NCI-H1436 treated with DMSO at 0.1 percent for 48 hours (cell line): ENCODE data around the gene JMJD6.
A peak's percentile ranks its signal among the peaks of the same experiment; 100 is the strongest.
"Not testable (repeated sequence)": the region's sequence is repeated elsewhere in the genome, so short reads cannot be mapped to it uniquely, and the experiment has no call there.

Experiments
- DNase-seq: peaks from one replicate; lab custom pipeline; 2025; lab: John Stamatoyannopoulos, UW

Gene JMJD6

GRCh38 chr17:76716146-76716838 lies 10.1 kb downstream of the JMJD6 start:
- no peak for DNase-seq

- DNase-seq, result no peak
Measured at GRCh38 chr17:76715496-76715830, 10.9 kb downstream of the JMJD6 start.

GRCh38 chr17:76714822-76715495 lies 11.4 kb downstream of the JMJD6 start:
- no peak for DNase-seq

DNA sequence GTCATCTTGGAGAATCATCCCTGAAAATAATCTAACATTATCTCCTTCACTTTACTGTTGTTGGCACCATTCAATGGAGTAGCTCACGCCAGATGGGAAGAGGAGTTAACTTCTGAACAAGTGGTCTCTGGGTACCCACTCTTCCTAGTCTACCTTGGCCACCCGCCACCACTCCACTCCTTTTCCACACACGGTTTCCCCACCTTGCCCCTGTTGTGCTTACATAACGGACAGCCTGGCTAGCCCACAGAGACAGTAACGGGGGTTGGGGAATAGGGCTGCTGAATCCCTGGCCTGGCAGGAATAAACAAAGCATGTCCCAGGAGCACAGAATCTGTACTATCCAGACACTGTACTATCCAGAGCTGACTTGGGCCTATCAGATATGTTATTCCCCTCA lies 12.1 kb downstream of the JMJD6 start:
- DNase-seq, result no peak

DNA sequence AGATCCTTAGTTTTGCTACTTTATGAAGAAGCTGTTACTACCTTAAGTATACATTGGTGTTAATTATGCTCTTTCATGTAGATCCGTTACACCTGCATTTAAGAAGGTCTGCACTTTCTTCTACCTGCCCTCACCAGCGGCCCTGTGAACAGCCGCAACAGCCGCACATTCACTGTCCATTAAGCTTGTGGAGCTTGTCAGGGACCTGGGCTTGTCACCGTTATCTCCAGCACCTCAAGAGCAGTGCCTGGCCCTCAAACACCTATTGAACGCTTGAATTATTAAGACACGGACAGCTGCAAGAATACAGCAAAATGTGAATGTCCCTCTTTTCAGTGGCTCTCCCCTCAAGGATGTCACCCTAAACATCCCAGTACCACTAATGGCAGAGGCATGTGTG lies 12.6 kb downstream of the JMJD6 start:
- DNase-seq, result no peak

DNA sequence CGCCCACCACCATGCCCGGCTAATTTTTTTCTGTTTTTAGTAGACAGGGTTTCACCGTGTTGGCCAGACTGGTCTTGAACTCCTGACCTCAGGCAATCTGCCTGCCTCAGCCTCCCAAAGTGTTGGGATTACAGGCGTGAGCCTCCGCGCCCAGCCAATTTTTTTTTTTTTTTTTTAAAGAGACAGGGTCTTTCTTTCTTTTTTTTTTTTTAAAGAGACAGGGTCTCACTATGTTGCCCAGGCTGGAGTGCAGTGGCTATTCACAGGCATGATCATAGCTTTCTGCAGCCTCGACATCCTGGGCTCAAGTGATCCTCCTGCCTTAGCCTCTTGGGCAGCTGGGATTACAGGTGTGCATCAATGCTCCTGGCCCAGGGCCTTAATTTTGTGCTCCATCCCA lies 14.1 kb downstream of the JMJD6 start:
- not testable (repeated sequence) for DNase-seq

DNA sequence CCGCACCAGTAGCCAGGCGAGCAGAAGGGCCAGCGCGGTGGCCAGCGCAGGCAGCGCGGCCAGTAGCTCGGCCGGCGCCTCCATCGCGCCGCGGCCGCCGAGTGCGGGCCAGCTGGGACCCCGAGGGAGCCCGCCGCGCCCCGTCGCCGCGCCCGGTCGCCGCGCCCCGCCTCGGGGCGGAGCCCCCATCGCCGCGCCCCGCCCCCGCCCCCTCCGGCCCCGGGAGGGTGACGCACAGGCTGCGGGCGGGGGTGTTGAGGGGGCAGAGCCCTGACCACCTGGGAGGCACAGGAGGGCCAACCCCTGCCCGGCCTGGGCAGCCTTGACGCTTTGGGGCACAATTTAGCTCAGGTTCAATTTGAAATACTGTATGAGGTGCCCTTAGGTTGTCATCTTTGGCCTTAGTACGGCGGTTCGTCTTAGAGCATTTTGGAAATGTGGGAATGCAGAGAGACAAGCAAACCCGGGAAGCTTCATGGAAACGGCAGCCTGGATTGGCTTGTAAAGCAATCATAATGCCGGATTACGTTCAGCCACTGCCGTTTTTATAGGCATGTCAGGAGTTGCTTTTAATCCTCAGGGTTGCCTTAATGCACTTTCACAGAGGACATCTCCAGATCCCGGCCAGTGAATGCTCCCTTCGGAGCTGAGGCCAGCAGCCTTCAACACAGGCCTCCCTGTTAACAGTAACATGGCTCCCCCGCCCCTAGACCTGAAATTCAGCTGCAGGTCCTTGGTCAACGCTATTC lies 15.4 kb downstream of the JMJD6 start, which contains the start of gene MXRA7:
Gene MXRA7 (minus strand): TSS at position 103 of the 749 bp plus-strand sequence. CDS start 19 bp downstream, at position 84.
- DNase-seq, result no peak

GRCh38 chr17:76709951-76710862 lies 16.2 kb downstream of the JMJD6 start:
- not testable (repeated sequence) for DNase-seq

DNA sequence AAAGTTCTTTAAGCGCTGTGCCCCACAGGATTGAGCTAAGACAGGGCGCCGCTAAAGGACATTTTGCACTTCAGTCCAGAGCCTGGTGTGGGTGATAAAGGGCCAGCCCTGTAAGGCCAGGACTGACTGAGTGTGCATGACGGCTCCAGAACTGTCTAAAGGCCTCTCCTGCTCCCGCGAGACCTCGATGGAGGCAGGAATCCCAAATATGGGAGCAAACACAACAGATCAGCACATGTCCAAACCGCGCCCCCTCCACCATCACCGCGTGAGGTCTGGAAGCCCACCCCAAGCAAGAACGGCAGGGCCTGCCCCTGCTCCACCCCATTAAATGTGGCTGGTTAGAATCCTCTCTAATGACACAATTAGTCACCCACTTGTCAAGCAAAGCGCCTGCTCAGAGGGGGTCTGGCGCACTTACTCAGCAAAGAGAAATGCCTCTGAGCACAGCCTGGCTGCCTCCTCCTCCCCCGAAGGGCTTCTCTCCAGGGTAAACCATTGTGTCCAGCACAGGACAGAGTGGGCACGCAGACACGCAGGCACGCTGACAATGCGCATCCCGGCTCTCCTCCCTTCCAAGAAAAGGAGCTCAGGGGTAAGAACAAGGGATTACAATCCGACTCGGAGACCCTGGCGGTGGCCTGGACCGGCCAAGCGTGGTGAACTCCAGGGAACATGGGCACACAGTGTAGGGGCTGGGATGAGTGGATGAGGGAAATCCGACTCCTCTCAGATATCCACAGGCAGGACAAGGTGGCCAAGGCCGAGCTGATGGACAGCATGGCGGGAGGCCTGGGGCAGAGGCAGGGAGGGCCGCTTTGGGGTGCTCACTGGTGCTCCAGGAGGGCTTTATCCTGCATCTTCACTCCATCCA lies 17.1 kb downstream of the JMJD6 start:
- peak; percentile 41 for DNase-seq

GRCh38 chr17:76707985-76708807 lies 18.2 kb downstream of the JMJD6 start:
- no peak for DNase-seq

DNA sequence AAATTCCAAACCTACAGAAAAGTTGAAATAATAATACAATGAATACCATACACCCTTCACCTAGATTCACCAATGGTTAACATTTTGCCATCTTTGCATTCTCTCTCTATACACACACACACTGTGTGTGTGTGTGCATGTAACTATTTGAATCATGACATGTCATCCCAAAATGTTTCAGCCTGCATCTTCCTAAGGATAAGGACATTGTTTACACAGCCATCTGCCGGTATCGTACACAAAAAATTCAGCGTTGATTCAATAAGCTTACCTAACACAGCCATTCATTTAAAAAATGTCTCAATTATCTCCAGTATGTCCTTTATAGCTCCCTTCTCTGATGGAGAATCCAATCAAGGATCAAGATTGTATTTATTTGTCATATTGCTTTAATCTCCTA lies 19.6 kb downstream of the JMJD6 start:
- DNase-seq, result no peak

DNA sequence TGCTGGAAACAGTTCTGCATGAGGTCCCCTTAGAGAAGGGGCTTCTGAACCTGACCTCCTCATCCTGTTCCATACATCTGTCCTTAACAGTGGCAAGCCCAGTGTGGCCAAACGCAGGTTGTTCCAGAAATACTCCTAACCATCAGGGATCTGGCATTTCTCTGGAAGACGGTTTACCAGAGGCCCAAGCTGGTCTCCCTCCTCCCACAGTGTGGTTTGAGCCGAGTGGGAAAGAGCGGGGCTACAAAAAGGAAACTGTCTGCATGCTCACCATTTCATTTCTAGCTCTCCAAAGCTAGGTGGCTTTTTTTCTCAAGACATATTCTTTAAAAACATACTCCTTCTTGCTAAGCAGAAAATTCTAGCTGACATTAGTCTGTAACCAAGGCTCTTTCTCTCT lies 21.6 kb downstream of the JMJD6 start:
- DNase-seq, result no peak

DNA sequence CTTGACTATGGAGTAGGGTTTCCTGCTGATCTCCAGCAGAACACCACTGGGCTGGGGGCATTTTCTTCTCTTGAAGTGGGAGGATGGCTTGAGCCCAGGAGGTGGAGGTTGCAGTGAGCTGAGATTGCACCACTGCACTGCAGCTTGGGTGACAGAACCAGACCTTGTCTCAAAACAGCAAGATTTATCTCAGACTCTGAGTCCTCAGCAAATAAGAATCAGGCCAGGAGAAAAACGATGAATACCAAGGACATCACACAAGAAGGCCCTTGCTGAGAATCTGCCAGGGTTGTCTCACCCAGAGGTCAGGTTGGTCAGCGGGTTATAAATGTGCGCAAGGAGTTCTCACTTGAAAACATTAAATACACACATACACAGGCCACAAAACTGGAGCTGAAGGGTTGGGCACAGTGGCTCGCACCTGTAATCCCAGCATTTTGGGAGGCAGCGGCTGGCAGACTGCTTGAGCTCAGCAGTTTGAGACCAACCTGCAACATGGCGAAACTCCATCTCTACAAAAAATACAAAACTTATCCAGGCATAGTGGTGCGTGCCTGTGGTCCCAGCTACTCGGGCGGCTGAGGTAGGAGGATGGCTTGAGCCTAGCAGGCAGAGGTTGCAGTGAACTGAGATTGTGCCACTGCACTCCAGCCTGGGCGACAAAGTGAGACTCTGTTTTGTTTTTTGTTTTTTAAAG lies 23.3 kb downstream of the JMJD6 start:
- no peak for DNase-seq

DNA sequence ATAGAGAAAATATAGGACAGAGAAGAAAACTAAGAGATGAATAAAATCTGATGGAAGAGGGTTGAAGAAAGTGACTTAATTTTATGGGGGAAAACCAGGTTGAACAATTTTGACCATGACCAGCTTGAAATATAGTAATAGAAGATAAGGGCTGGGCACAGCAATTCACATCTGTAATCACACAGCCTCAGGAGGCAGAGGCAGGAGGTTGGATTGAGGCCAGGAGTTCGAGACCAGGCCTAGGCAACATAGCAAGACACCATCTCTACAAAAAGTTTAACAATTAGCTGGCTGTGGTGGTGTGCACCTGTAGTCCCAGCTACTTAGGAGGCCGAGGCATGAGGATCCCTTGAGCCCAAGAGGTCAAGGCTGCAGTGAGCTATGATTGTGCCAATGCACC lies 24.3 kb downstream of the JMJD6 start:
- DNase-seq, result no peak

DNA sequence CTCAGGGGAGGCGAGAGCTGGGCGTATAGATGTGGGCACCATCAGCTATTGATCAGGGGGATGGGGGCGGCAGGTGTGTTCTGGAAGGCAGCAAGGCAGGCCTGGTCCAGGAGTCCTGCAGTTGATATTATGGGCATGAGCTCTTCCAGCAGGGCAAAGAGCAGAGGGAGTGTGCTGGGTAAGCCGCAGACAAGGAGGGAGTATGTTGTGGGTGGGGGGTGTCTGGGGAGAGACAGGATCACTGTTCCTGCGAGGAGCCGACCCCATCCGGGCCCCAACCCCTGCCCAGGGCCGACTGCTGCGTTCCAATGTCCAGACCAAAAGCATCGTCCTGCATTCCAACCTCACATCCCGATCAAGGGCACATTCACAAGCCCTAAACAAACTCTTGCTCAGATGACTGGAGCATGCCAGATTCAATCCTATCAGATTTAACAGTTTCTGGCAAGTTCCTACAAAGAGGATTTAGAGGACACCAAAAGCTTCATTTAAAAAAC lies 24.9 kb downstream of the JMJD6 start:
- DNase-seq, result no peak

DNA sequence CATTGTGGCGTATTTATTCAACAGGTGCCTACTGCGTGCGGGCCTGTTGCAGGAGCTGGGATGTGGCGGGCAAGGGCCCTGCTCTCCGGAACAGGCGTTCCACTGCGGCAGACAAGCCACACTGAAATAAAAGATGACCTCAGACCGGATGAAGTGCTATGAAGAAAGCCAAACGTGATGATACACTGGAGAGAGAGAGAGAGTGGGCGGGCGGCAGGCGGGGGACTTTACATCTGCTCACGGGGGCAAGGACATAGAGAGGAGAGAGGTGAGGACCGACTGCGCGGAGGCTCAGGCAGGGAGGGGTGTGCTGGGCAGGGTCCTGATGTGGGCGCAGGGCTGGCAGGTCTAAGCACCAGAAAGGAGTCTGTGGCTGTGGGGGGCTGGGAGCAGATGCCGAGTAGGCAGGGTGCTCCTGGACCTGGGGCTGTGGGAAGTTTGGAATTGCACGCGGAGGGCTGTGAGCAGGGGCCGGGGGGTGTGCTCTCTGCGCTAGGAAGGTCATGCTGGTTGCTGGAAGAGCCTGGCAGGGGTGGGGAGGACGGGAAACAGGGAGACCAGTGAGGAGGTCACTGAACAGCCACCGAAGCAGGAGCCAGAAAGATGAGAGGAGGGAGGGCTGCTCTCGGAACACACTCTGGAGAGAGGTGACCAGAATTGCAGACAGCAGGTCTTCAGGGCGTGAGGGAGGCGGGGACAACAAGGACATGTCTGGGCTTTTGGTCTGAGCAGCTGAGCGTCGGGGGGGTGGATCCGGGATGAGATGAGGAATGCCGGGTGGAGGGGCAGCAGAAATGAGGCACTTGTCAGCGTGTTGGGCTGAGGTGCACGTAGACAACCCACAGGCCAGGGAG lies 25.6 kb downstream of the JMJD6 start:
- DNase-seq, result no peak

DNA sequence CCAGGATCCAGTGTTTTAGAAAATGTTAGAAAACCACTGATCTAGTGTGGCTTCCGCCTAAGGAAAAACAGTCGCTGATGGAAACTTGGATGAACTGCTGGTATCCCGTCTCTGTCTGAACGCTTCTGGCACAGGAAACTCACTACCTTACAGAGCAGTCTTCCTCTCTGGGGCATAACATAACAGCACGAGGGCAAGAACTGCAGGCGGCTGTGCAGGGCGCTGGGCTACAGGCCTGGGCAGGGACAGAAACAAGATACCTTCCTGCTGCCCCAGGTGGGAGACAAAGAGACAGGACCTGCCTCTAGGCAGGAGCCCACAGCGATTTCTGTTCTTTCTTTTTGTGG lies 26.2 kb downstream of the JMJD6 start:
- peak; percentile 36 for DNase-seq

- not testable (repeated sequence) for DNase-seq
Measured at GRCh38 chr17:76698466-76698977, 27.9 kb downstream of the JMJD6 start.
